CD4-positive, alpha-beta T cell treated with Interleukin-15 for 1 hour (primary cell): ENCODE results near the gene PLEKHM3.
"Not testable (repeated sequence)": the region's sequence is repeated elsewhere in the genome, so short reads cannot be mapped to it uniquely, and the experiment has no call there.

Experiments used
- DNase-seq: peaks from one replicate; pipeline ENCODE4 v3.0.0-alpha.2; 2020

Gene PLEKHM3

DNA sequence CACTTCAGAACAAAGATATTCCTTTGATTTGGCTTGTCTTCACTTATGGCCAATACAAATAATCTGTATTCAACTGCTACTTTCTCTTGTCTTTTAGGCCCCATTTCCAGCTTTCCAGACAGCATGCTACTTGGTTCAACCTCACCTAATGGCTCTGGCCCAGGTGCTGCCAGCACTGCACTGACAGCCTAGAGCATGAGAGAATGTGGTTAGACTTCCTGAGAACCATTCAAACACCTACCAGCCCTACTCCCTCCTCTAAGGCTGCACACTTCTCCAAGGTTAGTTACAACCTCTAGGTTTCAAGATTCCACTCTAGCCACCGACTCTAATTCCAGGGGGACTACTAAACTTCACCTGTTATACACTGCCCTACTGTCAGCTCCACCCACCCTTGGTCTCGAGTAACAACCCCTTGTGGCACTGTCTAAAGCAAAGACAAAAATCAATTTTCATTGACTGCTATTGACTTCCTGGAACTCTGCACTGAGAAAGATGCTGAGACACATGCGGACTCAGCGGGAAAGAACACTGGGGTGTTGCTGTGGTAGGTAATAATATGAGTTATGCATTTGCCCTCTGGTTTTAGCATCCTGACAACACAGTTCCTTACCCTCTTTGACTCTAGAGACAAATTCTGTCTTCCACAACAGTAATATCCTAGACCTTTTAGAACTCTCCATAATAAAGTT is 38.2 kb downstream of the PLEKHM3 start:
- DNase-seq = no peak

DNA sequence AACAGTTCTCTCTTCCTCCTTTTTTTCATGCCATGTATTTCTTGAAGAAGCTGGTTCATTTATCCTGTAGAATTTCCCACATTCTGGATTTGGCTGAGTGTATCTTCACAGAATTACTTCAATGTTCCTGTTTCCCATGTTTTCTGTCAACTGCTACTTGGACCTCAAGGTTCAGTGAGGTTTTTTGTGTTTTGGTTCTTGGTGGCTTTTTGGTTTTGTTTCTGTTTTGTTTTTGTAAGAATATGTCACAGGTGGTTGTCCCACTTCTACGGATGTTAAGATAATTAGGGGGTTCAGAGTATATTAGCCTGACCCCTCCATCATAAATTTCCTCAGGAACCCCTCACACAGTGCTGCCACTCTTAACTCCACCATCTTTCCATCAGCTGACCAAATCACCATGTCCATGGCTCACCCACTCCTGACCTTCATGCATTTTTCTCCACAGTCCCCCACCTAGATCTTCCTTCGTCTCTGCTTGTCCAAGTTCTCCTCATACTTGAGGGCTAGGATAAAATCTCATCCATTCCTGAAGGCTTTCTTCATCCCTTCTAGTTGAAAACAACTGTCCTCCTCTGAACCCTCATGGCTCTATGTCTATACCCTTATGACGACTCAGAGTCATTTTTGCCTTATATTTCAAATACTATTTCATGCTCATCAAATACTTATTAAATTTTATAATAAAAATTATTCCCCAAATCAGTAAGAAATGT is 40.4 kb downstream of the PLEKHM3 start:
- no peak for DNase-seq

DNA sequence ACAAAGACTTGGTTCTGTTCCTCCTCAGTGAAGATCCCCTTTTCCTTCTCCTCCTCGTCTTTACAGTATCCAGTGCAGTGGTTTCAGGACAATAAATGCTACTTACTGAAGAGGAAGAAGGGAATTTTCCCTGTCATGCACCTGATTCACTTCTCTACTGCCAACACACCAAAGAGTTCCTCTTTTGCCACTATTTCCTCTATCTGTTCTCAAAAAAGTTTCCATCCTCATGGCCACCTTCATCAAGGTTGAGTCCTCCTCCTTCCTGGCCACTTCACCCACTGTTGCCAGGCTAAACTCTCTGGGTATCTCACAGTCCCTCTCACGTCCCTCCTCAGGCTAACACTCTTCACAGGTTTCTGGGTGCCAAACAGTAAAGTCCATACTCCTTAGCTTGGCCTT is 41.7 kb downstream of the PLEKHM3 start:
- no peak for DNase-seq

DNA sequence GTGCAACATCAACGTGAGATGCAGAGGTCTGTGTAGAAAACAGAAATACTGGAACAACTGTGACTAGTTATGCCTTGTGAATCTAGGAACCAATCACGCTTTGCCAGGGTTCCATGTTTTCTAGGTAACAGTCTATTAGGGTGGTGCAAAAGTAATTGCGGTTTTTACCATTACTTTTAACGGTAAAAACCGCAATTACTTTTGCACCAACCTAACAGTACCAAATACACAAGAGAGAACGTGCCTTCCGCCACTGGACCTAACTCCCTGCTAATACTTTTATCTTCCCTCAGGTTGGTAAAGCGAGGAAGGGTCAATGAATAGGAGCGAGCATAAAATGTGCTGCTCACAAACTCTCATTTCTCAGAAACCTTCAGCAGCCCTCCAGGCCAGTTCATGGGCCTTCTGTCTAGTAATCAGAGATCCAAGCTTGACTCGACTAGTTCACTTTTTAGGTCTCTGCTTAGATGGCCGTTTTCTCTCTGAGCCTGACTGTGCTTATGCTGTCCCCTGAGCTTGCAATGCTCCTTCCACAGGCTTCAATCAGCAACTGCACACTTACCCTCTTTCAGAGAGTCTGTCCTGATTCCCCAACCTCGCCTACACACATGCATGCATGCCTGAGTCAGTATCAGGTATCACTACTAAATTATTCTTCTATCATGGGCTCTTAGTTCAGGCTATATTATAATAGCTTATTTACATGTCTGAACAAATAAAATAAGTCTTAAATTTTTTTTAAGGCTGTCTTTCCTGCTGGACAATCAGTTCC is 47.0 kb downstream of the PLEKHM3 start:
- no peak for DNase-seq

DNA sequence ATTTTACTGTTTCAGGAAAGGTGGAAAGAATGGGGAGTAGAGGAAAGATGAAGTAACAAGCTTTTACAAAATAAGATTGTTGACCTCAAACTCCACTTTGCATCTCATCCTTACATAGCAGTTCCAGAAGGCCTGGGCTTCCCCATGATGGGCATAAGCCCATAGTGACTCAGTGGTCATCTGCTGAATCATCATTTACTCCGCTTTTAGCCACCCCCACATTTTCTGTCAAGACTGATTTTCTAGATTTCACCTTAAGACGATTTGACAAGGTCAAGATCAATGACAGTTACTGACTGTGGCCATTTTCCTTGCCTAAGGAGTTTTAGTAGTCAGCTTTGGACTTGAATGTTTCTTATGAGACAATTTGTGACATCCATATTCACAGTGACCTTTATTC is 49.4 kb downstream of the PLEKHM3 start:
- no peak for DNase-seq

DNA sequence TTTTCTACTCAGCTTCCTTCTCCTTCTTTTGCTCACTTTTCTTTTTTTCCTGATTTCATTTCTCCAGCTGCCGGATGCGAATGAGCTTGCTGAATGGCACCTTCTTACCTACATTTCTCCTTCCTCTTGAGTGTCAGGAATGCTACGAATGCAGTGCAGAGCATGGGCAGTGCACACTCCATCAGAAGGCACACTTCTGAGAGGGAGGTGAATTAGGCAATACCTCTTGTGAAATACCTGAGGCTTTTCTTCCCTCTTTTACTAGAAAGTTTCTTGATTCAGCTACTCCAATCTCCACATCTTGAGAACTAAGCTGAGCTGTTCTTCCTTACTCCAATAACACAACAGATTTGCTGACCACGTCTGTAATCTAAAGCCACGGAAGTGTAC is 51.1 kb downstream of the PLEKHM3 start:
- DNase-seq = no peak

DNA sequence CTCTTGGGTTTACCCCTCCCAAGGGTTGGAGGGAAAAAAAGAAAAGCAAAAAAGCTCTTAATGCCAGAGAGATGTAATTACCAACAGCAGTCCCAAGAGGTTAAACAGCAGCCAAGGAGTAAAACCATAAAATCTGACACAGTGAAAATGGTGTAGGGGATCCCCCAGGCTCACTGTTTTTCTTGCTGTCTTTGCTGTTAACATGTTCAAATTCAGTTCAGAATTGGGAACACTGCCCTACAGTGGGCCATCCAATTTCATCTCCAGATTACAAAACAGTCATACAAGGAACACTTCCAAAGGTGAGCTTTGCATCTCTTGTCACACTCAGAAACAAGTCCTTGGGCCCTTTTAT is 54.5 kb downstream of the PLEKHM3 start:
- DNase-seq = no peak

DNA sequence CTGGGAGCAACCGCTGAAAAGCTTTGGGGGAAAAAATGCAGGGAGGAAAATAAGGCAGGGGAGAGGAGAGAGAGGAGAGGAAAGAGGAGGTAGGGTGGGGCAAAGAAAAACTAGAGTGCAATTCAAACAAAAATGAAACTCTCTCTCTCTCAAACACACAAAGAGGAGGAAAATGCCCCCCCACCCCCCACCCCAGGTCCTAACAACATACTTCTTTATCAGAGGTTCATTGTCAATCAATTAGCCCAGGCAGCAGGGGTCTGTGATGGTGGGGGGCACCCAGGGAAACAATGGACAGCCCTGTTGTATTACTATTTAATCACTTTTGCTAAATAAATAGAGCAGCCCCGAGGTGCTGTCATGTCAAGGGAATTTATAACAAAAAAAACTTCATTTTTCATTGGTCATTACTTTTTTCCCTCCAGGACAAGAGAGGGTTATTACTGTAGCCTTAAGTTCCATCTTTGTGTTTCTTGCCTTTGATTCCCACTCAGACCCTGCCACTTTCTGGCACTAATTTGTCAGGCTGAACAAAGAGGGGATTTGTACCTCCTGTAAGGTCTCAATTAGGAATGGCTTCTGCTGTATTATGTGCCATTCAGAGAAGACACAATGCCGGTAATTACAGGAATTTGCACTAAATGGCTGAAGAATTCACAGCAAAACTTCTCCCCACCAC is 55.0 kb downstream of the PLEKHM3 start:
- no peak for DNase-seq

DNA sequence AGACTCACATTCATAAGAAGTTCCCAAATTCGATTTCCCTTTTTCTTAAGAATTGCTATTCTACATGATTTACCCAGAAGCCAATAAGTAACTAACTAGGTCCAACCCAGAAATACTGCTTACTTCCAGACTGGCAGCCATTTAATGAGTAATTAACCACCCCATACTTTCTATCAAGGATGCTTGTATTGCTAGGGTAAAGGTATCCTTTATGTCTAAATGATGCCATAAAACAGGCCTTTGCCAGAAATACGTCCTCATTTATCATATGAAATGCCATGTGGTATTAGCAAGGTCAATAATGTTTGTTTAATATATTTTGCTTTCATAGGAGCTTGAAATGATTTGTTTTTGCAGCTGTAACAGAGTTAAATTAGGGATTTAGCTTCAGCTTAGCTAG is 56.1 kb downstream of the PLEKHM3 start:
- DNase-seq = no peak

DNA sequence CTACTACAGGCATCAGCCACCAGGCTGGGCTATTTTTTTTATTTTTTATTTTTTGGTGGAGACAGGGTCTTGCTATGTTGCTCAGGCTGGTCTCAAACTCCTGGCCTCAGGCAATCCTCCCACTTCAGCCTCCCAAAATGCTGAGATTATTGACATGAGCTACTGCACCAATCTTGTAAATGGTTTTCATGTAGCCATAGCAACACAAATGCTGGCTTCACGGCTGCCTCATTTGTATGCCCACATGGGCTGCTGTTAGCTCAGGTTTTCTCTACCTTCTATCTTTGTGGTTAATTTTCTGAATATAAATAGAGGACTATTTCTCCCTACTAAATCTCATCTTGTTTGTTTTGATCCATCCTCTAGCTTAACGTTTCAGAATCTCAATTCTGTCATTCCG is 58.2 kb downstream of the PLEKHM3 start:
- no peak for DNase-seq

DNA sequence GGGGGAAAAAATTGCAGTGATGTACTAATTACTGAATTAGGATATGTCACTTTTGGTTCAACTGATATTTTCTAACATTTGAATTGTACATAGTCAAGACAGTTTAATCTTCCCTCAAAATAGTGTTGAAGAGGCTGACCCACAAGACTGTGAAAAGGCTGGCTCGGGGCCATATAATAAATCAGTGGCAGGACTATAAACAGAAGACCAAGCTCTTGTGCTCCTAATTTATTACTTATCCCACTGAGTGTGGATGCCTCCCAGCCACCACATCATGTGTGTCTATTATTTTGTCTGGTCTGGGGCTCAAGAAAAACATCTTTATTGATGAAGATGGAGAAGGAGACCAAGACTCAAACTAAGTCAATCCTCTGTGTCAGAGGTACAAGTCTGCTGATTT is 64.4 kb downstream of the PLEKHM3 start:
- no peak for DNase-seq

DNA sequence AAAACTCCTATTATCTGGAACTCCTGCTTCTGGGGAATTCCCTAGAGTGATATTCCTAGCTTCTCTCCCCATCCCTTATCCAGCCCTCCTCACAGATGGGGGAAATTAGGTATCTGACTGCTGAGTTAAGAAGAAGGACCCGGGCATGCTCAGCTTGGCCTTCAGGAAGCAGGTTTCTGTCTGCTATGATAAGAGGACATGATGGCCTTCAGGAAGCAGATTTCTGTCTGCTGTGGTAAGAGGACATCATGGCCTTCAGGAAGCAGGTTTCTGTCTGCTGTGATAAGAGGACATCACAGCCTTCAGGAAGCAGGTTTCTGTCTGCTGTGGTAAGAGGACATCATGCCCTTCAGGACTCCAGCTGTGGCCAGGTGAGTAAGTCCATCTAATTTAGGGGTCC is 65.2 kb downstream of the PLEKHM3 start:
- DNase-seq = no peak

DNA sequence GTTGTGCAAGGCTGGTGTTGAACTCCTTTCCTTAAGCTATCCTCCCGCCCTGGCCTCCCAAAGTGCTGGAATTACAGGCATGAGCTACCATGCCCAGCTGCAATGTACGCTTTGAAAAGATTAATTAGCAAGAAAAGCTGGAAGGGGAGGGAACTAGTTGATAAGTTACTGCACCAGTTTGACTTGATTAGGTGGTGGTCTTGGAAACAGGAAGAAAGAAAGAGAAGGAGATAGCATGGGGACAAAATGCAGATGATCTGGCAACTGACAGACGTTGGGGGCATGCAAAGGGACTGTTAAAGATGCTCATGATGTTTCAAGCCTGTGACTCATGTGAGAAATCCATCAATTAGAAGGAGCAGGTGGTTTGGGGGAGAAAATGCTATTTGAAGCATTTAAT is 68.6 kb downstream of the PLEKHM3 start:
- no peak for DNase-seq

DNA sequence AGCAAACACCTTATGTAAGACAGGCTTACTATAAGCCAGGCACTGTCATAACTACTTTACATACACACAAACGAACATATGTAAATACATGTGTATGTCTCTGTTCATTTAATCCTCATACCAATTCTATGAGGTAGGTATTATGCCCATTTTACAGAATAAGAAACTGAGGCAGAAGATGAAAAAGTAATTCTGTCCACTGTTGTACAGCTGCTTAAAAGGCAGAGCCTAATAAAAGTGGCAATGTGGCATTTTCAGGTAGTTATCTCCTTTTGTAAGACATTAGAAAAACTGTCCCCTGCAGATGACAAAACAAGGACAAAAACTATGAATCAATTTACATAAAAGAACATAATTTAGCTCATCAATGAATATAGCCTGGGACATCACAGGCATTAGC is 69.9 kb downstream of the PLEKHM3 start:
- DNase-seq = no peak

DNA sequence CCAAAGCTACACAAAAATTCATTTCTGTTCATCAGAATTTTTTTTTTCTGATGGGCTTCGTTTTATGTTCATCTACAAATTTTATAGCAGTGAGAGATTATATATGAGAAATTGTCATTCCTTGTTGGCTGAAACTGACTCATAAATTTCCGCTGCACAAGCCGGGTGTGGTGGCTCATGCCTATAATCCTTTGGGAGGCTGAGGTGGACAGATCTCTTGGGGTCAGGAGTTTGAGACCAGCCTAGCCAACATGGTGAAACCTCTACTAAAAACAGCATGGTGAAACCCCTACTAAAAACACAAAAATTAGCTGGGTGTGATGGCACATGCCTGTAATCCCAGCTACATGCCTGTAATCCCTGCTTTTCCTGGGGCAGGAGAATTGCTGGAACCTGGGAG is 72.0 kb downstream of the PLEKHM3 start:
- no peak for DNase-seq

DNA sequence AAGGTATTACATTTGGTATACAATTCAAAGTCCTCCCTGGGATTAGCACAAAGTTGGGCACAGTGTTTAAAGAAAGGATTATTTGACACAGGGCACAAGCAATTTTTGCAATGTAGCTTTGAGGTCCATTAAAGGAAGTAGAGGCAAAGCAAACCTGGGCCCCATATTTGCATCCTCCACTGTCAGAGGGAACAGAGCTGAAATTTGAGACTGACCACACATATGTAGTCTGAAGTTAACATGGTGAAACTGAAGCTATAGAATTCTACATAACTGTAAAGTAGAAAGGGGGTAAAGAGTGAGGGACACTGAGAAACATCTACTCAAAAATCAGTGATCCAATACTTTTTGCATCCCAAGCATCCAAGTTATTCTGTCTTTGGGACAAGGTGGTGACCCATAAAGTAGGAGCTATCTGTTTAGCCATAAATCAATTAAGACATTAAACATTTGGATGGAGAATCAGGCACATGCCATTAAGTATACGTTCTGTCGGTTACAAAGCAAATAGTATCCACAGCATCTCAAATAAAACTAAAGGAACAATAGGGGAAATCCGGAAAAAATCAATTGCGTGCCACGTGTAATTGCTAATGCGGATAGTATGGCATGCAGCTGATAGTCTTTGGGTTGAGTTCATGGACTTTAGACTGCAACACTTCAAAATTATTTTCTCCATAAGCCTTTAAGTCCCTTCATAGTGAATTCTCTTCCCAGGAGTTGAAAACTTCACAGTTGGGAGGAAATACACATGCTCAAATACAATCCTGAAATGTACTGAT is 72.6 kb downstream of the PLEKHM3 start:
- DNase-seq = no peak

DNA sequence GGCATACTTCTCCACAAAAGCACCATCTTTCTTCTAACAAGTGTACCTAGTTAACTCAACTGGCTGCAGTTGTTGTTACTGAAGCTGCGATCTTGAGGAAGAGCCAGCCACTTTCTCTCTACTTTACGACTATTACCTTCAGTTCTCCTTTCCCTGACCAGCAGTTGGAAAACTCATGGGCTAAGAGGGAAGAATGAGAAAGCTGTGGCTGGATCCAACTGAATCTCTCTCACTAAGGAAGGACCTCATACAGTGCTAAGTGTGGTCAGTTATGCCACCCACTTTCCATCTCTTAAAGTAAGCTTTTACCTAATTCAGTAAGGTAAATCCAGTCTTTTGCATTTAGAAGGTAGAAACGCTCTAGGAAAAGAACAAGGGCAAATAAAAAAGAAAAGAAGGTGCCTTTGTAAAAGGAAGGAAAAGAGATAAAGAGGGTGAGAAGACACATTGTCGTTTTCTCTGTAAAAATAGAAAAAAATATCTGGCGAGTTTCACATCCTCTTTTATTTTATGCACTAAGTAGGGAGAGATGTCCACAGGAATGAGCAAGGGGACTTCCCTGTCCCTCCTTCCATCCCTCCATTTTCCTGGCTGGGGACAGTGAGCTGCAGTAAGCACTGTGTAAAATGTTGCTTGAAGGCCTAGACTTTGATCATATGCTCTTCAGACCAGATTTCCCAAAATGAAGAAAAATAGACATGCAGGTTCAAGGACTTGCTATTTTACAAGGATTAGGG is 73.4 kb downstream of the PLEKHM3 start:
- no peak for DNase-seq

DNA sequence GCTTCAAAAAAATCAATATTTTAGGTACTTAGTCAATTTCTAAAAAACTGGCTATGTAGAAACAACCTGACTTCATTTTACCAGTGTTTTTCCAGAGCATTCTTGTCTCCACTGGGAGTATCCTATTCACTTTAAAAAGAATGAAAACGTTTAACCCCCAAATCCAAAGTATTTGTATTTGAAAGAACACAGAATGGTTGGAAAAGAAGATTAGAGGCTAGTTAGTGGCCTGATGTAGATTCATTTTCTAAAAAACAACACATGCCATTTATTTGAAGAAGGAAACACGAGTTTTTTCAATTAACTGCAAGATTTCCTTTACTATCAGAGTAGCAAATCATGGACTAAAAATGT is 74.6 kb downstream of the PLEKHM3 start:
- DNase-seq = no peak

DNA sequence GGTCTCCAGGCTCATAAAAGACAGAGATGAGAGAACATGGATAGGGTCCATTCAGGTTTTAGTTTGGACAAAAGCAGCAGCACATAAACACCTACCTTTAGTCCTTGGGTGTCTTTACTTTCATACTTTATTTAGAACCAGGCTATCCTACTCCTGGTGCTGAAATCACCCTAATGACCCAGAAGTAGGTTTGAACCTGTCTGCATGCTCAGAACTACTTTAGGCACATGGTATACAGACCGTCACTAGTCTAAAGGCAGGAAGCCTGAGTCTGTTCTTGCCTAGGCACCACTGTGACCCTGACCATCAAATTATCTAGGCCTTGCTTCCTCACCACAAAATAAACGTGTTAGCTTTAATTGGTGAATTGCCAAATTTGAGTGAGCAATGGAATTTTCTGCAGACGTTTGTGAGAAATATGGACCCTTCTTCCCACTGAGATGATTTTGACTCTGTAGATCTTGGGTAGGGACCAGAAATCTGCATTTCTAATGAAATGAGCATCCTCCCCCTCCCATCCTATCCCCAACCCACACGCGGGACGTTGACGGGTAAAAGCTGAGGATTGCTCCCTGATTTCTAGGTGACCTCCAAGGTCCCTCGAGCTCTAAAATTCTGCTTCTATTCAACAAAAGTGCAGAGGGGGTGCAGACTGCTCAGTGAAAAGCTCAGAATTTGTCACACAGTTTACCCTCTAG is 75.1 kb downstream of the PLEKHM3 start:
- no peak for DNase-seq

DNA sequence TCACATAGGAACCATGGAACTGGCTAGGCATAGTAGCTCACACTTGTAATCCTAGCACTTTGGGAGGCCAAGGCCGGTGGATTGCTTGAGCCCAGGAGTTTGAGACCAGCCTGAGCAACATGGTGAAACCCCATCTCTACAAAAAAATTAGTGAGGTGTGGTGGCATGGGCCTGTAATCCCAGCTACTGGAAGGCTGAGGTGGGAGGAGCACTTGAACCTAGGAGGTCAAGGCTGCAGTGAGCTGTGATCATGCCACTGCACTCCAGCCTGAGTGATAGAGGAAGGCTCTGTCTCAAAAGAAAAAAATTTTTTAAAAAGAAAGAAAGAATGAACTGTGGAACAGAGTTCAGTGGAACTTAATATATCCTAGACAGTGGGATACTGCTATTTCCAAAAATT is 76.1 kb downstream of the PLEKHM3 start:
- DNase-seq = not testable (repeated sequence)

DNA sequence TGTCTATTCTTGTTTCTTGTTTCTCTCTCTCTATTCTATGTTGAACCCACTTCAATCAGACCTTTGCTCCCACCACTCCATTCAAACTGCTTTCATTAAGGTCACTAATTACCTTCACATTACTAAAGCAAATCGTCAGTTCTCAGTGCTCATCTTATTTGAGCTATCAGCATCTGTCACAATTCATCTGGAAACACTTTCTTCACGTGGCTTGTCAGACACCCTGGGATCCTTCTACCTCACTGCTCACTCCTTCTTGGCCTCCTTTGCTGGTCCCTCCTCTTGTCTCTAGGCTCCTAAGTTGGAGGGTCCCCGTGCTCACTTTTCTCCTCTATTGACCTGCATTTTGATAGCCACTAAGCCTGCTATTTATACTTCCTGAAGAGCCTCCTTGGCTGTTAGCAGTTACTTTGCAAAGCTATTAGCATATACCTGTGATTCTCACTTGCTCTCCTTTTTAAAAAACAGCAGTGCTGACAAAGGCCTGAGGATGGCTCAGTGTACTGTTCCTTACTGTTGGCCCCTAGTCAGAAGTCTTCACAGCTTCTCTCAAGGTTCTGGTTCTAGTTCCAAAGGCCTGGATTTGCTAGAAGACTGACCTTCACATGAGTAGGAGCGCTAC is 80.2 kb downstream of the PLEKHM3 start:
- no peak for DNase-seq
